ENCODE data around the gene MTHFSD. TPM values are rescaled to one million over a fixed set of nuclear protein-coding genes. Genes with fewer than 3 reads are reported as not detected.

The MTHFSD gene
- total RNA-seq, 1 experiment from 2014 or later: 15.7 TPM

- DNase-seq (ENCODE audit: low spot score): no peak
- H3K27ac Mint-ChIP-seq: no peak overlapping the region
- H3K36me3 Mint-ChIP-seq: no peaks in the 10 kb centered on the region
- peaks cover 53% of the 10 kb centered on the region for H3K4me1 Mint-ChIP-seq
- peak overlapping the region; percentile 62 for H3K4me3 Mint-ChIP-seq
- CTCF ChIA-PET: interaction anchor here (0.6 to 6.6 kb wide), 5 partner anchors 19 to 450 kb away, joined by 3 to 39 read pairs (median 5); no protein-coding TSS in a partner anchor
- ATAC-seq: peak; percentile 8; the same call in 1 of the 2 replicates
- TF ChIP-seq RELA (CRISPR knock-in tag; IDR thresholded peaks at IDR 0.05; ENCODE audit: borderline replicate concordance) (no peak), IRF1 (CRISPR knock-in tag; IDR thresholded peaks at IDR 0.05) (no peak), ZNF121 (CRISPR knock-in tag; IDR thresholded peaks at IDR 0.05) (no peak), JAZF1 (CRISPR knock-in tag; IDR thresholded peaks at IDR 0.05) (no peak), CTCF (IDR thresholded peaks at IDR 0.05) (no peak), E2F4 (CRISPR knock-in tag; IDR thresholded peaks at IDR 0.05; ENCODE audit: borderline replicate concordance, low read depth) (no peak), TCF7 (CRISPR knock-in tag; IDR thresholded peaks at IDR 0.05; ENCODE audit: low read depth) (no peak), ZNF263 (CRISPR knock-in tag; IDR thresholded peaks at IDR 0.05; ENCODE audit: low read depth) (no peak), JUN (CRISPR knock-in tag; IDR thresholded peaks at IDR 0.05) (no peak), GTF2I (CRISPR knock-in tag; conservative IDR thresholded peaks at IDR 0.05) (no peak)
- H3K9me3 Mint-ChIP-seq: no peaks in the 10 kb centered on the region
- peaks cover 100% of the 10 kb centered on the region for H3K27me3 Mint-ChIP-seq (ENCODE audit: low read depth)
- POLR2A ChIA-PET: no interaction called here
Measured at GRCh38 chr16:86498155-86498670, 56.8 kb downstream of the MTHFSD start.

- no peak overlapping the region for H3K4me3 Mint-ChIP-seq
- ChIA-PET CTCF (interaction anchor here (0.6 to 6.6 kb wide), 5 partner anchors 20 to 449 kb away, joined by 3 to 39 read pairs (median 5); no protein-coding TSS in a partner anchor), POLR2A (no interaction called here)
- H3K4me1 Mint-ChIP-seq: peaks cover 49% of the 10 kb centered on the region
- ATAC-seq (peak; percentile 28), DNase-seq (ENCODE audit: low spot score) (peak; percentile 70)
- TF ChIP-seq SOX15 (CRISPR knock-in tag; IDR thresholded peaks at IDR 0.05) (no peak), MYBL2 (CRISPR knock-in tag; IDR thresholded peaks at IDR 0.05) (no peak), GABPB1 (CRISPR knock-in tag; IDR thresholded peaks at IDR 0.05) (no peak), ZNF423 (CRISPR knock-in tag; IDR thresholded peaks at IDR 0.05) (no peak), ATF6 (CRISPR knock-in tag; IDR thresholded peaks at IDR 0.05) (no peak), EMX1 (CRISPR knock-in tag; IDR thresholded peaks at IDR 0.05) (no peak), IRF1 (CRISPR knock-in tag; IDR thresholded peaks at IDR 0.05) (no peak), HMGA2 (CRISPR knock-in tag; IDR thresholded peaks at IDR 0.05) (no peak), KAT7 (CRISPR knock-in tag; IDR thresholded peaks at IDR 0.05; ENCODE audit: borderline replicate concordance) (no peak), ZNF281 (CRISPR knock-in tag; IDR thresholded peaks at IDR 0.05) (no peak), NR3C1 (CRISPR knock-in tag; conservative IDR thresholded peaks at IDR 0.05; ENCODE audit: low read depth) (no peak), E2F4 (CRISPR knock-in tag; IDR thresholded peaks at IDR 0.05; ENCODE audit: borderline replicate concordance, low read depth) (no peak)
- no peak overlapping the region for H3K27ac Mint-ChIP-seq
- H3K36me3 Mint-ChIP-seq: no peaks in the 10 kb centered on the region
- H3K9me3 Mint-ChIP-seq: no peaks in the 10 kb centered on the region
- peaks cover 100% of the 10 kb centered on the region for H3K27me3 Mint-ChIP-seq (ENCODE audit: low read depth)
Measured at GRCh38 chr16:86497551-86498021, 57.4 kb downstream of the MTHFSD start.

Data from WTC11 (cell line).